ENCODE results near the gene HOXB5.

Gene HOXB5

DNA sequence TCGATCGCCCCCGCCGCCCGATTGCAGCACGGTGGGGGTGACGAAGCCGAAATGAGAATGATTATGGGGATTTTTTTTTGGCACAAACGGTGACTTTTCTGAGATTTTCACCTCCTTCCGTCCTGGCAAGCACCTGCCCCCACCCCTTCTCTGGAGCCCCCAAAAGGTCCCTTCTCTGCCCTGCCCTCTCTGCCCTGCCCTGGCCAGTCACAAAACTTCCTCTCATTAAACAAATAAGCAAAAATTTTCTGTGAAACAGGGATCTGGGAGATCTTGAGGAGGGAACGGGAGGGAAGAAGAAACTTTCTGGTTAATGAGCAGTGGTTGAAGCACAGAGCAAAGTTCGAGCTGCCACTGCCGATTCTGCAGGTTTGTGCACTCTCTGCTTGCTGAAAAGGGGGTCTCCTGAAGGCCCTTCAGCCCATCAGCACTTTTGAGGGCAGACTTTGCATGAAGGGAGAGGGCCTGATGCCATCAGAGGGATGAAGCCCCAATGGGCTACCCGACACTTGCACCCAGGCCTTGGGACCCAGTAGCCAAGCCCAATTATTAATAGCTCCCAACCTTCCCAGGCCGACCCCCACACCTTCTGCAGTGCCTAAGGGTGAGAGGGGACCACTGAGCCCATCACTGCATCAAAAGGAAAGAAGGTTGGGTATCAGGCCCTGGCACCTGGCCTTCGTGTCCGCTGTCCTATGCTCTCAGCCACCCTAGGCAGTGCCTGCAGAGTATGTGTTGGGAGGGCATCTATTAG, 22.6 kb upstream of the HOXB5 start:
- no peak for DNase-seq

DNA sequence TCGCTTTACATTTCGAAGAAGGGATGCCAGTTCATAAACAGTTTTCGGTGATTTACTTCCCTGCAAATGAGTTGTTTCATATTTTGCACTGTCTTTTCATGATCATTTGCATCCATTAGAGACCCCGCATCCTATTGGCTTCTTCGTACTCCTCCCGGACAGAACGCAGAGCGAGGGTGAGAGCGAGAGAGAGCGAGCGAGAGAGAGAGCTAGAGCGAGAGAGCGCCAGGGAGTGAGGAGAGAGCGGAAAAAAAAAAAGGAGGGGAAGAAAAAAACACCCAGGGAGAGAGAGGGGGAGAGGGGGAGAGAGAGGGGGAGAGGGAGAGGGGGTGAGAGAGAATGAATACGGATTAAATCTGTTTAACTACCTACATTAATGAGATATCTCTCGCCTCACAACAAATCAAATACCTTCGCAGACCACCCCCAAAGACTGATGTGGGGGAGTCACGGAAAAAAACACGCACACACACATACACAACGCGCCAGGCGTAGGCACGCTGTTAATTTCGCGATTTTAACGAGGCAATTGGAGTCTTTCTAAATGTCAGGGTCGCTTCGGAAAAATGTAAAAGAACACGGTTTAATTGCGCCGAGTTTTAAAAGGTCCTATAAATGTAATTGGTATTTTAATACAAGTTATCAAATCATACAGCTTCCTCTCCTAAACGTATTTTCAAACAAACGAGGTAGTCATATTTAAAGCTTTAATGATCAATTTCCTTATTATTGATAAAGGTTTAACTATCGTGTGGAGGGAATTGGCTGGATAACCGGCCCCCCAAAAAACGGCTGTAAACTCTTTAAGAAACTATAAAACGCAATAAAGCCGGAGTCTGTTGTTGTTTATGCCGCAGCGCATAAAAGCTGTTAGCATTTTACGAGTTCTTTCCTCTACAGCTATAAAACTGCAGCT, 21.7 kb upstream of the HOXB5 start, which contains the start of gene HOXB8:
Gene HOXB8 (minus strand): TSS at position 246 of the 916 bp plus-strand sequence. CDS start 588 bp downstream, outside the sequence.
- no peak for DNase-seq

GRCh38 chr17:48613862-48614694, 20.5 kb upstream of the HOXB5 start:
- DNase-seq: no peak

- peak in 1 of 2 donors; percentile 27 for DNase-seq
These were observed 19.5 kb upstream of the HOXB5 start for GRCh38 chr17:48612854-48613691.

- DNase-seq: no peak
These were observed 18.9 kb upstream of the HOXB5 start for GRCh38 chr17:48612456-48612853.

GRCh38 chr17:48611681-48612455, 18.3 kb upstream of the HOXB5 start:
- no peak for DNase-seq

- DNase-seq: no peak
These were observed 17.6 kb upstream of the HOXB5 start for GRCh38 chr17:48611213-48611612.

GRCh38 chr17:48610282-48611211, 17.0 kb upstream of the HOXB5 start, which contains the start of gene HOXB7:
Gene HOXB7 (minus strand): TSS chr17:48611017. CDS start chr17:48610918, 99 bp downstream.
- DNase-seq: peak in 1 of 2 donors; percentile 56

GRCh38 chr17:48609759-48610281, 16.2 kb upstream of the HOXB5 start:
- DNase-seq: no peak

DNA sequence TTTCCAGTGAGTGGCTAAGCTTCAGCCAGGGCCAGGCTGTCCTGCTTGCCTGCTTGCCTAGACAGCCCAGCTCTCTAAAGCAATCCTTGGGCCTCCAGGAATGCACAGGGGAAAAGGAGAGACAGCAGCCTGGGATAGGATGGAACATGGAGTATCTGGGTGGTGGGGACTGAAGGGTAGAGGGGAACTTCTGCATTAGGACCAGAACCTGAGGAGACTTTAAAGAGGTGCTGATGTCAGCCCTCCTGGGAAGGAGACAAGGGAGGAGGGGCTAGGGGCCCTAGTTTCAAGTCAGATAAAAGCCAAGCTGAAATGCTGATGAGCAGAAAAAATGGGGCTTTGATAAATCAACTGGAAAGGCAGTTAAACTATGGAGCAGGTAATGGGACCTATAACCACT, 15.5 kb upstream of the HOXB5 start:
- DNase-seq: no peak

DNA sequence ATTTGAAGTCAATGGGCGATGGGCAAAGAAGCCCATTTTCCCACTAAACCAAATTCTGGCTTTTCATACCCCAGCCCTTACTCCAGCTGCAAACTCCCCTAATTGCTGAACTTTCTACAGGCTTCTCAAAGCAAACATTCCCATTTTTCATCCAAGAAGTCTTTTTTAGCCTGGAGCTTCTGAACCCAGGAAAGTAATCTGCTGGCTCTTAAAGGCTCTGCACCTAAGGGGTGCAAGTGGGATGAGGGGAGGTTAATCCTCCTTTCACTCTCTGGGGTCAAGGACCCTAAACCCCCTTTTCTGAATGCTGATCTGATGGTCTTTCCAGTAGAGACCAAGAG, 14.9 kb upstream of the HOXB5 start:
- no peak for DNase-seq

DNA sequence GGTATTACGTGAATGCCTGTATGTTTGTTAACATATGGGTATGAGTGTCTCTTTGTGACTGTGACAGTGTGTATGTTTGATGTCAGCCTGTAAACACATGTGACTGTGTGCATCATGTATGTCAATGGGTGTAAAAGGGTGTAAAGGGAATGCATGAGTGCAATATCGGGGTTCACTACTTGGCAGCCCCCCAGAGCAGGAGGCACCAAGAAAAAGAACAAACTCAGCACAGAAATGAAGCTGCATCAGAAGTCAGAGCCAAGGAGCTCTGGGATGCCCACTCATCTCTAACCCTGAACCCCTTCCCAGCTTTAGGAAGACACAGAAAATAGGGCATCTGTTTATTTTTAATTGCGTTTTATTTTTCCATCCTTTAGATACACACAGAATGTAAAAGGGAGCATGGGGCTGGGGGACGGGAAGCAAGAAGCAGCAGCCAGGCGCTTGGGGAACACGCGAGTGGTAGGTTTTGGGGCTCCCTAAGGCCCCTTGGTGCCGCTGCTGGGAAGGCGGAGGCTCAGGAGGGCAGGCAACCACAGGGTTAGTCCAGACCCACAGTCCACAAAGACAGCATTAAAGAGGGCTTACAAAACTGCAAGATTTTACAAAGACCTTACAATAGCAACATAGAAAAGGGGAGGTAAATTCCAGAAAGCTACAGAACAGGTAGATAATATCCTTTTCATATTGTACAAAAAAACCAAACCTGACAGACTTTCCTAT, 13.5 kb upstream of the HOXB5 start:
- no peak for DNase-seq

DNA sequence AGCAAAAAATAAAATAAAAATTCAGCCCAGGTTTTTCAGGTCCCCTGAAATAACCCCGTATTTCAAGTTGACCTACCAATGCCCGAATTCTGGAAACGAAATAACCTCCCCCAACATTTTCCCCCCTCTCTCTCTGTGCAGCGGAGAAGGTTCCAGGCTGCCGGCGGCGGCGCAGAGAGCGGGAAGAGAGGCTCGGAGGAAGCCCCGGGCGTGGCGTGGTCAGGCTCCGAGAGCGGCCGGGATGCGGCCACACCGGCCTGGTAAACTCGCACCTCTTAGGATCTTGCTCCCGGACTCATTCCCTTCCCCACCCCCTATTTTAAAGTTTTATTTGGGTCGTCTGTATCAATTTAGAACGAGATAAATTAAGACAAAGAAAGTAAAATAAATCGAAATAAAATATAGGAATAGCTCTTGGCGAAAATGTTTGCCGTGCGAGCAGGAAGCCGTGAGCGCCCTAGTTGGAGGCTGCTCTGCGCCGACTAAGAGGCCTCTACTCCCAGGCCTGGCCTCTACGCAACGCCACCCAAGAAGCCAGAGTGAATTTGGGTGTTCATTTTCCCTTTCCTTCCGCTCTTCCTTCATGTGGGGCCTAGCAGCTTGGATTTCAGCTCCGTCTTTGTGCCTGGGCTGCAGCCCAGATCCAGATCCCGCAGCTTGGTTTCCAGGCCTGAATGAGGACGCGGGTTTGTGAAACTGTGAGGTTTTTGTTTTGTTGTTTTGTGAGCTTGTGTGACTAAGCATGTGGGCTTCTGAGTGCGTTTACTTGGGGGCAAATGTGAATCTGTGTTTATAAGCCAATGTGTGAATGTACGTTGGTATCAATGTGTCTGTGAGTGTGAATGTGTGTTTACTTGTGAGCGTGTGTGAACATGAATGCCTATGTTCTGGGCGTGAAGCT, 12.7 kb upstream of the HOXB5 start:
- no peak for DNase-seq

DNA sequence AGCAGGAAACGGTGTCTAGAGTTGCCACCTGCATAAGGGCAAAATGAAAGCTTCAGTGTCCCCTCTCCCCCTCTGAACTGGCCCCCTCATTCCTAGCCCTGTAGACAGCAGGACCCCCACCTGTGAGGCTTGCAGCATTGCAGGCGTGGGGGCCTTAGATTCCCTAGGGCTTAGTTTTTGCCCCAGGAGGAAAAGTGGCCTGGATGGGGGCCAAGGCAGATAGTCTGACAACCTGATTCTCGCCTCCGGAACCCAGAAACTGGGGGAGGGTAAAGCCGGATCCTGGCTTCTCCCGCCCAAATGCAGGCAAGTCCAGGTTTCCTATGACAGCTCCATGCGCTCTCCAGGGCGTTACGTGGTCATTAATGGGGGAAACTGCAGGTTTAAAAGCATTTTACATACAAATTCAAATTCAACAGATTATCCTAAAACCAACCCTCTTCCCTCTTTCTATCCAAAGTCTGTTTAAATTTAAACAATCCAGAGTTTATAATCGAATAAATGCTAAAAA, 11.9 kb upstream of the HOXB5 start:
- DNase-seq: no peak

GRCh38 chr17:48604770-48605329, 11.3 kb upstream of the HOXB5 start, which contains the start of gene HOXB6:
Gene HOXB6 (minus strand): TSS chr17:48604986. CDS start chr17:48598150, 6,836 bp downstream.
- no peak for DNase-seq

DNA sequence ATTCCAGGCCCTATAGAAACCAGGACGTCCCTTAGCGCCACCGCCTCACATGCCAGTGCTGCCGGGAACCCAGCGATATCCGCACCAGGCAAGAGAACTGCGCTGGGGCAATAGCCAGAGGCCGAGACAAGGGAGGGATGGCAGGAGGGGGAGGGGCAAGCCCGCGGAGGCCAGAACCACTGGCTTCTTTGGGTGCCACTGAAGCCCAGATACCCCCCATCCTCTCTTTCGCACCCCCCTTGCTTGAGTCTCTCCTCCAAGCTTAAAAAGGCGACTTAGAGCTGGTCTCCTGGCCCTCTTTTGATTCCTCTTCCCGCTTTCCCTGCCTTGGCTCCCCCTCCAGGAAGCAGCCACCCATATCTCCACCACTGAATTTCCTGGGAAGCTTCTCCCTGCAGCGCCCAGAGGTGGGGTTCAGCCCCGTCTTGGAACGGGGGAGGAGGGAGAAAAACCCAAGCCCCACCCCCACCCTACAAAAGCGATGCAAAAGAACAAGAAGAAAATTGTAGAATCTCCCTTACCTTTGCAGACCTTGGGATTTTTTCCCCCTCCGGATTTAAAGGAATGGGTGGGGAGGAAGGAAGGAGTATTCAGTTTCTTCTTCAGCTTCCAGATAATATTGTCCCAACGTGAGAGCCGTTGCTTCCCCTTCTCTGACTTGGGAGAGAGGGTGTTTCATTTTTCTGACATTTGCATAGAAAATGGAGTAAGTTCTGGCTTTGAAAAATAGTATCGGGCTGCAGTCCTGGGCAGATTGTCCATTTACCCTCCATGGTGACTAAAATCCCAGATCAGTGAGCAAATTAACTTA, 10.6 kb upstream of the HOXB5 start:
- no peak for DNase-seq

All from inflammatory macrophage treated with lipopolysaccharide for 1 hour (primary cell).